H7 (cell line): ENCODE results near the gene SUN3. TPM values are rescaled to one million over a fixed set of nuclear protein-coding genes. Genes with fewer than 3 reads are reported as not detected.
"Not testable (repeated sequence)": the region's sequence is repeated elsewhere in the genome, so short reads cannot be mapped to it uniquely, and the experiment has no call there.

Experiments used
- DNase-seq: peaks from one replicate; pipeline ENCODE4 v3.0.0; 2012
- H3K27me3 ChIP-seq: 2 replicates; pipeline ENCODE4 v1.6.0; 2011; ENCODE audit warnings: mild to moderate bottlenecking, low read length; ENCODE audit not compliant: control insufficient read depth, insufficient read depth
- H3K36me3 ChIP-seq: replicated peaks from 2 replicates; pipeline ENCODE4 v1.5.1; 2011; ENCODE audit warnings: low read length; ENCODE audit not compliant: control insufficient read depth, insufficient read depth
- H3K4me3 ChIP-seq: 2 replicates; pipeline ENCODE4 v1.5.1; 2011; ENCODE audit warnings: low read depth, mild to moderate bottlenecking, control low read depth, low read length, moderate library complexity; ENCODE audit not compliant: insufficient read depth
- total RNA-seq: library from RNA; depleted of rRNA; stranded (reverse); fragments of >200 nt; shearing (Covaris generic); gene quantifications from 2 replicates; pipeline ENCODE4 v1.2.3, GENCODE V29; 2014

SUN3 gene
- total RNA-seq, 1 experiment from 2014 or later, result not detected

DNA sequence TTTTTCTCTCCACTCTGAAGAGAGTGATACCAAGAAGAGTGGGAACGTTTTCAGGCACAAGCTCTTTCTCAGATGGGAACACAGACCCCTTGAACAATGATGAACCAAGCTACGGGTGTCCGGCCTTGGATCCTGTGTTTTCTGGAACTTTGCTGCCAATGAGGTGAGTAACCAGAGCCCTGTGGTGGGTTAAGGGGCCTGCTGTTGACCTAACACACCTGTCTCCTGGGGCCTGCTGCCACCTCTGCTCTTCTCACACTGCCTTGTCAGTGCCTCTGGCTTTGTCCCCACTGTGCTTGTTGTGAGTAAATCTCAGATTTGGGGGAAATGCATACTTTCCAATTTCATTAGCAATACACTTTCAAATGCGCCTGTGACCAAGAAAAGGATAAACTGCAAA is 79.2 kb downstream of the SUN3 start:
- no peak for DNase-seq
- Histone ChIP-seq H3K27me3 (no peaks in the 10 kb centered on the region), H3K4me3 (no peak overlapping the region), H3K36me3 (peaks cover 2% of the 10 kb centered on the region; the same call in 1 of the 2 replicates)

DNA sequence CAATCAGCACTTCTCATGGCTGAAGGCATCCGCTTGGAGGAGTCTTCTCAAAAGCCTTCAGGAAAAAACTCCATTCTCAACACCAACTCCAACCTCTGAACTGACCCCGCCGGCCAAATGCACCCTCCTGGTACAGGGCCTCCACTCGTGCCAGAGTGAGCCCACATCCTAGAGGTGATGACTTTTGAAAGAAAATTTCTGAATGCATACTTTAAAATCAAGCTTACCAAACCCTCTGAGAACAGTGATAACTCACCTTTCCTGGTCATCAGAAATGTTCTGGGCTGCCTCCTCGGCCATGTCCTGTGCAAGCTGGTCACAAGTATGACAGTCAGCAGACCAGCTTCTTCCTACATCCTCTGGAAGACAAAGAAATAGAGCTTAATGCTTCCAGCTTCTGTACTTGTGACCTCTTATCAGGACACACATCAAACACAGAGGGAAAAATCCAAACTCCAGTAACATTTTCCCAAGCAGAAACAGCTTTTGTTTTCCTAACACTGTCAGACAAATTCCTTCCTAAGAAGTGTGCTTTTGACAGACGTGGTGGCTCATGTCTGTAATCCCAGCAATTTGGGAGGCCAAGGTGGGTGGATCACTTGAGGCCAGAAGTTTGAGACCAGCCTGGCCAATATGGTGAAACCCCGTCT is 80.6 kb downstream of the SUN3 start, which contains the start of gene PKD1L1:
Gene PKD1L1, minus strand, starts transcription at position 326 of the 650 bp plus-strand sequence. Its CDS starts 26 bp downstream, at position 300.
- no peaks in the 10 kb centered on the region for H3K27me3 ChIP-seq
- no peak within 1 kb of the TSS for H3K4me3 ChIP-seq
- DNase-seq, result no peak
- H3K36me3 ChIP-seq, result no peaks in the 10 kb centered on the region

DNA sequence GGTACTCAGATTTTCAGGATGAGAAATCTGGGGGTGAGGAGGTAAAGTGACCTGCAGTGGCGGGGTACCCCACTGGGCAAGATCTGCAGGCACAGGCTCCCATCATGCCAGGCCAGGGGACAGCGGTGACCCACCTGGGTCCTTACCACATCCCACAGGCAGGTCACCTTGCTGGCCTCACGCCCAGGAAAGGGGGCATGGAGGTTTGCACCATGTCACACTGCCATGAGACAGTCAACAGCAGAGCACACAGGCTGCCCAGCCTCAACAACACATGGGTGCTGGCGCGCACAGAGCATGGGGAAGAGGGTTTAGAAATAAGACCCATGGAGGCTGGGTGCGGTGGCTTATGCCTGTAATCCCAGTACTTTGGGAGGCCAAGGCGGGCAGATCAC is 81.6 kb downstream of the SUN3 start:
- no peak overlapping the region for H3K4me3 ChIP-seq
- no peak for DNase-seq
- H3K27me3 ChIP-seq, result no peaks in the 10 kb centered on the region
- H3K36me3 ChIP-seq, result no peaks in the 10 kb centered on the region

DNA sequence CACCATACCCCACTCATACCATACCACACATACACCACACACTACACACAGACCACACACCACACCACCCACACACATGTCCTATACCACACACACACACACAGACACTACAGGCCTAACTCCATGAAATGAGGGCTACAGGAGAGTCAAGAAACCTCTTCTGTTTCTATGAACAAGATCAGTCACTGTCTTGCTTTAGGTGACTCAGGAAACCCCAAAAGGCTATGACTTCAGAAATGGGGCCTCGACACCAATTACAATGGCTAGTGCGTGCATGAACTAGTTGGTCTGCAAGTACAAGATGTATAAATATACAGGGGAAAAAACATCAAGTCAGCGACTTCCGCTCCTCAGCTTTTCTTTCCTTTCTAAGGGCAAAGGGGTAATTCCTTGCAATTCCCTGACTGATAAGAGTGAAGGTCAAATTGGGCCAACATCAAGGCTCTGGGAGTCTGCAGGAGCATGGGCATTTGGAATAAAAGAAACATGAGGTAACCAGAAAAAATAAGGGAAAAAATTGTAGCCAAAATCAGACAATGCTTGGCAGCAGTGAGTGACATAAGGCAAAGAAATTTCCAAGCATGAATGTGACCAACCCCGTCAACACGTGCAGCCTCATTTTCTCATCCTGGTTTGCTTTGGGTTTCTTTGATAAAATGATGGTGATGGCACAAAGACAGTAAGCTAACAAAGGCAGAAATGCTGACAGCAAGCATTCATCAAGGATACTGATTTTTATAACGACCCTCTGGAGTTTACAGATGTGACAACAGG is 82.1 kb downstream of the SUN3 start:
- H3K27me3 ChIP-seq, result no peaks in the 10 kb centered on the region
- no peak overlapping the region for H3K4me3 ChIP-seq
- DNase-seq, result no peak
- no peaks in the 10 kb centered on the region for H3K36me3 ChIP-seq

DNA sequence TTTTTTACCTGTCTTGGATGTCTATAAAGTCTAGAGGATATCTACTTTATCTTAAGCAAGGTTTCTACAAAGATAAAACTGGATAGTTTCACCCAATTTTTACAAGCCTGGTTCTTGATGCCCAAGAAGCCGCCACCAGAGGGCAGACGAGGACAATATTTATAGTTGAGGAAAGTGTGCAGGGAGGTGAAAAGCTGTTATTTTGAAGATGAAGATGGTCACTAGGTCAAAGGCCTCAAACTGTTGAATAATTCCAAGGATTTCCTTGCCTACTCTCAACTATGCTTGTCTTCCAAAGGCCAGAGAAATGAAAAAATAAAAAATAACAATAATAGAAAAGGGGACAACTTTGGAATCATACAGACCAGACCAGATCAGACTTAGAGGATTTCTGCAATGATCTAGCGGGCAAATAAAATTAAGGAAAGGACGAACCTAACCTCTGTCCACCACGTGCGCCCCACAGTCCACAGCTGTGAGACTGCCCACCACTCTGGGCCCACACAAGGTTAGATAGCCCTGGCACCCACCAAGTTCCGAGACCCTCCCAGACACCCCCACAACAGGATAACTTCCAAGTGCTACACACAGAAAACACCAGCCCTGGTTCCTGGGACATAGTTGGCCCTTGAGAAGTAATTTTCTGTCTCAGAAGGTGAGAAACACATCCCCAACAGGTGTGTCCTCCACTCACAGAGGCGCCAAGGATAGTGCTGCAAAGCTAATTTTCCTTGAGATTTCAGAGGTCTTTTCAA is 83.5 kb downstream of the SUN3 start:
- DNase-seq, result peak; percentile 69
- no peaks in the 10 kb centered on the region for H3K27me3 ChIP-seq
- H3K36me3 ChIP-seq, result no peaks in the 10 kb centered on the region
- H3K4me3 ChIP-seq, result no peak overlapping the region

DNA sequence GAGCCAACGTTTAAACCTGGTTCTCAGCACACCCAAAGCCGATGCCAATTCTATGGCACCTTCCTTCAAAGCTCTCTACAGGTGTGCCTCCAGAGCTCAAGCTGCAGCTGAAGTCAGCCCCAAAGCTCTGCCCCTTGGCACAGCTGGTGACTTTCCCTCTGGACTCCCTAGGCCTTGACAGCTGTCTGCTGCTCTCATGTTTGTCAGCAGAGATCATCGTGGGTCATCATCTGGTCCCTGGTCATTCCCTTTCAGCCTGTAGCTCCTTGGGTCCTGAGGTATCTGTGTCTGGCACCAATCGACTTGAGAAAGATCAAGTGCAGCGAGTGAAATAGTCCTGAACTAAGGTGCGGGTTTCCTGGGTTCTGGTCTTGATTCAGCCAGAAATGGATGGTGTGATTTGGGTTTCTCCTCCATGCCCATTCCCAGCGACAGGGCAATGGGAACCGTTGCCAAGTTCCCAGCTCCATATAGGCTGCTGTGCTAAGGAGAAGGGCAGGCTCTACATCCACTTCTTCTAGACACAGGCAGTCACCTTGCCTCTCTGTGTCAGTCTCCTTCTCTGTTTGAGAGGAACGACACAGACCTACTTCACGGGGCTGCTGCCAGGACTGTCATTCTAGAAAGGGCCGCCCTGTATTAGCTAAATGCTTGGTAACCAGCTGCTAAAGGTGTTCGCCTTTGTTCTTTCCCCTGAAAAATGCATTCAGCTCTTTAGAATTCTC is 84.2 kb downstream of the SUN3 start:
- H3K36me3 ChIP-seq, result no peaks in the 10 kb centered on the region
- no peak for DNase-seq

DNA sequence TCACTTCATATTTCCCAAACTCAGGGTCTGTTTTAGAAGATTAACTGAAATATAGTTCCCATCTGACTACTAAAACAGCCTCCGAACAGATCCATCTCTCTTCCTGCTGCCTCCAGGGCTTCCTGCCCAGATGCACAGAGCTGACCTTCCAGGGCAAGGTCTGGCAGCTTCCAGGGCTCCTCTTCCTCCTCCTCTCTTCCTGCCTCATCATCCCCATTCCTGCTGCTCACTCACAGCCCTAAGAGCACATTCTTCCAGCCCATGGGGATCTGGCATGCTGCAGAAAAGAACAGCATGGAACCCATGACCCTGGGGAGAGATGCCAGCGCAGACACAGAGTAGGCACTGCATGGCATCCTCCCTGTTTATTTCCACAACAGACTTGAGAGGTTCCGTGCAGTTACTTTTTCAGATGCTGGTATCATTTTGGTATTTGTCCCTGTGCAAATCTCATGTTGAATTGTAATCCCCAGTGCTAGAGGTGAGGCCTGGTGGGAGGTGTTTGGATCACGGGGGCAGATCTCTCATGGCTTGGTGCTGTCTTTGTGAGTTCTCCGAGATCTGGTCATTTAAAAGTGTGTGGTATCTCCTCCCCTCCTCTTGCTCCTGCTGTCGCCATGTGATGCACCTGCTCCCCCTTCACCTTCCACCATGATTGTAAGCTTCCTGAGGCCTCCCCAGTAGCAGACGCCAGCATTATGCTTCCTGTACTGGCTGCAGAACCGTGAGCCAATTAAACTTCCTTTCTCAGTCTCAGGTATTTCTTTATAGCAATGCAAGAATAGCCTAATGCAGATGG is 85.0 kb downstream of the SUN3 start:
- Histone ChIP-seq H3K4me3 (no peak overlapping the region), H3K36me3 (no peaks in the 10 kb centered on the region)

More for the DNA sequence above, 84.2 kb downstream of the SUN3 start:
- Histone ChIP-seq H3K27me3 (no peaks in the 10 kb centered on the region), H3K4me3 (no peak overlapping the region)

DNA sequence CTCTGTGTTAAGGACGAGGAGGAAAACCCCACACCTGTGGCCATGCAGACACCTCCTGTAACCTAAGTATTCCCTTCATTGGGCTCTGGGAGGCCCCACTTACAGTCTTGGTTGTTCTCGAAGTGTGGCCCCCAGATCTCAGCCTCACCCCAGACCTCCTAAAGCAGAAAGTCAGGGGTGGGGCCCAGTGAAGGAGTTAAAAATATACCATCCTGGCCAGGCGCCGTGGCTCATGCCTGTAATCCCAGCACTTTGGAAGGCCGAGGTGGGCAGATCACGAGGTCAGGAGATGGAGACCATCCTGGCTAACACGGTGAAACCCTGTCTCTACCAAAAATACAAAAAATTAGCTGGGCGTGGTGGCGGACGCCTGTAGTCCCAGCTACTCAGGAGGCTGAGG is 86.3 kb downstream of the SUN3 start:
- DNase-seq, H3K27me3 ChIP-seq, H3K36me3 ChIP-seq, H3K4me3 ChIP-seq: not testable (repeated sequence)

More for the DNA sequence above, 85.0 kb downstream of the SUN3 start:
- no peak for DNase-seq
- H3K27me3 ChIP-seq, result no peaks in the 10 kb centered on the region

DNA sequence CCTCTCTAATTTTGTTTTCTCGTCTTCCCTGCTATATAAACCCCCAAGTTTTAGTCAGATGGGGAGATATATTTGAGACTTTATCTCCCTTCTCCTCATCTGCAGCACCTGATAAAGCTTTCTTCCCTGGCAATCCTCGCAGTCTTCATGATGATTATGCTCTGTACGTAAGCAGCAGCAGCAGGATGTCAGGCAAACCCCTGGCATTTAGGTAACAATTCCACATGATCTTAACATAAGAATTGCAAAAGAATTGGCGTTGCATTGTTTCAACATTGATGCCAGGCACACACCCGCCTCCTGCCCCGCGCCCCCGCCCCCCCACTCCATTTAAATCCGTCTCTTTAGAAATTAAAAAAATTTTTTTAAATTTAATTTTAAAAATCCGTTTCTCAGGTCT is 86.8 kb downstream of the SUN3 start:
- DNase-seq, result peak; percentile 57
- H3K4me3 ChIP-seq, result no peak overlapping the region
- H3K27me3 ChIP-seq, result no peaks in the 10 kb centered on the region

DNA sequence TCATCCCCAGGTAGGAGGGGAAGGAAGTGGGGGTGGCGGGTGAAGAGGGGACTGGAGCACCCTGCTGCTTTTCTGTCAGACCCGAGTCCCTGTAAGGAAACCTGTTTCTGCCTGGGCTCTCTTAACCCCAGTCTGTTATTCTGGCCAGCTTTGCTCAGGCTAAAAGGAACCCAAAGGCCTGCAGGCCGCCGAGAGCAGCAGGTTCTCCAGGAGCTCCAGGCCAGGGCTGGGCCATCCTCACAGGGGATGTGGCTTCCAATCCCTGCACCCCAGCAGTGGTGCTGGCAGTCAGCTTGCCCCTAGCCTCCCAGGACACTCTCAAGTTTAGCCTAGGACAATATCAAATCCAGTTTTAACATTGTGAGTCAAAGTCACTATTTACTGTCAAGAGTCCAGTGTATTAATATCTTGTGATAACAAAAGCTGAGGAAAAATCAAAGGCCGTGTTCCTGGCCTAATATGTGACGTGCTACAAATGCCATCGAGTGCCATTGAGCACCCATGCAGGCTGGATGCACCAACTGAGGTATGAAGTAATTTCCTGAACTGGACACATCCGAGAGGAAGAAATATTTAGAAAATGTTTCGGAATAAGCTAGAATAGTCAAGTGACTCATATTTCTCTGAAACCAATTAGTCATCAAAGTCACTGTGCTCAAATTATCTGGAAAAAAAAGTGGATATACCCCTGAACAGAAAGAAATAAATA is 87.6 kb downstream of the SUN3 start:
- Histone ChIP-seq H3K27me3 (no peaks in the 10 kb centered on the region), H3K36me3 (no peaks in the 10 kb centered on the region), H3K4me3 (no peak overlapping the region)
- peak; percentile 61 for DNase-seq

More for the DNA sequence above, 86.8 kb downstream of the SUN3 start:
- H3K36me3 ChIP-seq, result no peaks in the 10 kb centered on the region

DNA sequence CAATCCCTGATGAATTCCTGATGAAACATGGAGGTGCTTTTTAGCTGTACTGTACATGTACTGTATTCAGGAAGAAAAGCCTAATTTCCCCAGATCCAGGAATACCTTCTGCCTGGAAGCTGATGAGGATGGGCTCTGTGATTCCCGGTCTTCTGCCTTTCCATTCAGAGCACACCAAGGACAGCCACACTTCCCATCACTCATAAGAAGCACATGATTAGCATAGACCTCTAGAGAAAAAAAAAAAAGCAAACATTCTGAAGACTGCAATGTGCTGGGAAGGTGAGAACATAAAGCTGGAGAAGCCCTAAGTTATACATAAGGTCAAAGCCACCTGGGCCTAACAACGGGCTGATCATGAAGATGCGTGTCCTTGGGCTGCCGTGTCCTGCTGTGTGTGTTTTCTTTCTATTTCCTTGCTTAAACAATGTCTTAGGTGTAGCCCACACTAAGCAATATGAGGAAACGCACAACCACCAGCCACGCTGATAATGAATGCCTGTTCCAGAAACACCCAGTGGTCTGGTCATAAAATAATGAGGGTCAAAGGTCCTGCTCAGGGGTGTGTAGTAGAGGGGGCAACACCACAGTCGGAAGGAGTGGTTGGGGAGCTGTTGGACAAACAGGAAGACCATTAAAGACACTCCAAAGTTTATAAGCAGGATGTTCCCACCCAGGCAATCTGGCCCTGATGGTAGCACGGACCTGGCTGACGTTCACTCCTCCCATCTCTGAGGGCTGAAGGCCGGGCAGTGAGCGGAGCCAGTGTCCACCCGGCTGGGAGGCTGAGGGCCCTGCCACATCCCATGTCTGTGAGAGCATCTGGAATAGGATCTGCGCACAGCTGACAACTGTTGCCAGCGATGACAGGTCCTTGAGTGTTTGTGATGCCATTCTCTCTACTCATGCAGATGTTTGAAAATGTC is 88.6 kb downstream of the SUN3 start:
- H3K4me3 ChIP-seq, result no peak overlapping the region
- no peak for DNase-seq
- no peaks in the 10 kb centered on the region for H3K36me3 ChIP-seq
- no peaks in the 10 kb centered on the region for H3K27me3 ChIP-seq

DNA sequence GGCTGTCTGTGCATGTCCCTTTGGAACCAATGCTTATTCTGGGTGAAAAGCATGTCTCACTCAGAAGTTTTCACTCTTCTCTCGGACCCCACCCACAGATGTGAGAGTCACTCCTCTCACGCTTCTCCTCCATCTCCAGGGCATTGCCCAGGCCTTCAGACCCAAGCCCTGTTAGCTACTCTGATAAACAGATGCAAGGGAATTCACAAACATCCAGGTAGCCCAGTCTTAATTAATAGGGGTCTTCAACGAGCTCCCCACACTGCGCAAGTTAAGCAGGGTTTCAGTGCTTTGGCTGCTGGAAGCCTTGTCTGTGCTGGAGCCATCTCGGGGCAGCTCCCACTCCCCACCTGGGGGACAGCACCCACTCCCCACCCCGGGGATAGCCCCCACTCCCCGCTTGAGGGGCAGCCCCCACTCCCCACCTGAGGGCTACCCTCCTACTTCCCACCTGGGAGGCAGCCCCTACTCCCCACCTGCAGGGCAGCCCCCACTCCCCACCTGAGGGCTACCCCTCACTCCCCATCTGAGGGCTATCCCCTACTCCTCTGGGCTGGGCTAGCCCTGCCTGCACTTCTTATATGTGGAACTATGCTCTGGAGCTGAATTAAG is 89.4 kb downstream of the SUN3 start:
- DNase-seq, result no peak
- Histone ChIP-seq H3K36me3 (no peaks in the 10 kb centered on the region), H3K4me3 (no peak overlapping the region), H3K27me3 (no peaks in the 10 kb centered on the region)
